Hepatic stellate cell (primary cell): ENCODE results near the gene APLF.
"Not testable (repeated sequence)": the region's sequence is repeated elsewhere in the genome, so short reads cannot be mapped to it uniquely, and the experiment has no call there.

Experiments
- DNase-seq: peaks from one replicate; pipeline ENCODE4 v3.0.0; 2011; ENCODE audit warnings: low spot score

Gene APLF

GRCh38 chr2:68529651-68530050, 62.3 kb downstream of the APLF start:
- not testable (repeated sequence) for DNase-seq

GRCh38 chr2:68536000-68536399, 68.6 kb downstream of the APLF start:
- DNase-seq, result no peak

- peak; percentile 1 for DNase-seq
Observed at GRCh38 chr2:68537011-68537410, 69.6 kb downstream of the APLF start.

GRCh38 chr2:68537809-68538208, 70.4 kb downstream of the APLF start:
- peak; percentile 2 for DNase-seq

GRCh38 chr2:68544811-68545210, 77.4 kb downstream of the APLF start:
- DNase-seq, result no peak

- no peak for DNase-seq
Observed at GRCh38 chr2:68548396-68548795, 81.0 kb downstream of the APLF start.

- DNase-seq, result no peak
Observed at GRCh38 chr2:68553098-68553497, 85.7 kb downstream of the APLF start.

- not testable (repeated sequence) for DNase-seq
Observed at GRCh38 chr2:68555425-68556206, 88.2 kb downstream of the APLF start.

- DNase-seq, result no peak
Observed at GRCh38 chr2:68556381-68556780, 89.0 kb downstream of the APLF start.

GRCh38 chr2:68558576-68558975, 91.2 kb downstream of the APLF start:
- DNase-seq, result no peak

- no peak for DNase-seq
Observed at GRCh38 chr2:68559692-68560091, 92.3 kb downstream of the APLF start.

GRCh38 chr2:68560545-68560944, 93.2 kb downstream of the APLF start:
- no peak for DNase-seq

GRCh38 chr2:68561372-68561771, 94.0 kb downstream of the APLF start:
- no peak for DNase-seq

- no peak for DNase-seq
Observed at GRCh38 chr2:68562934-68563333, 95.5 kb downstream of the APLF start.

GRCh38 chr2:68564426-68564825, 97.0 kb downstream of the APLF start:
- no peak for DNase-seq

GRCh38 chr2:68565273-68565672, 97.9 kb downstream of the APLF start:
- no peak for DNase-seq

GRCh38 chr2:68565858-68566257, 98.5 kb downstream of the APLF start:
- DNase-seq, result peak; percentile 5

GRCh38 chr2:68566362-68566761, 99.0 kb downstream of the APLF start:
- no peak for DNase-seq

GRCh38 chr2:68568116-68568515, 100.7 kb downstream of the APLF start:
- no peak for DNase-seq

- DNase-seq, result no peak
Observed at GRCh38 chr2:68569604-68570003, 102.2 kb downstream of the APLF start.

- DNase-seq, result not testable (repeated sequence)
Observed at GRCh38 chr2:68570434-68570833, 103.0 kb downstream of the APLF start.

GRCh38 chr2:68574202-68574791, 106.9 kb downstream of the APLF start:
- DNase-seq, result no peak

GRCh38 chr2:68577183-68577582, 109.8 kb downstream of the APLF start:
- no peak for DNase-seq

- DNase-seq, result no peak
Observed at GRCh38 chr2:68579689-68580088, 112.3 kb downstream of the APLF start.
